Epithelial cell of esophagus (primary cell): ENCODE measurements around the gene IL9.

Experiments
- DNase-seq: peaks from one replicate; pipeline ENCODE4 v3.0.0; 2010; ENCODE audit warnings: low read depth
- H3K4me3 ChIP-seq: 2 replicates; pipeline ENCODE4 v1.5.1; 2011; ENCODE audit warnings: mild to moderate bottlenecking, low read length, control low read depth
- CTCF ChIP-seq: IDR thresholded peaks from 2 replicates; pipeline ENCODE4 v1.5.1; 2011; ENCODE audit warnings: low read depth, mild to moderate bottlenecking, low read length, control low read depth, inconsistent platforms; ENCODE audit not compliant: insufficient read depth; ENCODE audit errors: missing control alignments

The IL9 gene

GRCh38 chr5:135874461-135874860 is 21.2 kb downstream of the IL9 start:
- no peak for DNase-seq
- no peak for TF ChIP-seq CTCF
- no peak overlapping the region for H3K4me3 ChIP-seq

GRCh38 chr5:135873831-135874230 is 21.8 kb downstream of the IL9 start:
- DNase-seq, result no peak
- no peak overlapping the region for H3K4me3 ChIP-seq
- no peak for TF ChIP-seq CTCF

- no peak for DNase-seq
- H3K4me3 ChIP-seq, result no peak overlapping the region
- TF ChIP-seq CTCF, result no peak
Observed at GRCh38 chr5:135871268-135871915, 24.2 kb downstream of the IL9 start.

- no peak overlapping the region for H3K4me3 ChIP-seq
- no peak for DNase-seq
- no peak for TF ChIP-seq CTCF
Observed at GRCh38 chr5:135869935-135870334, 25.7 kb downstream of the IL9 start.

- H3K4me3 ChIP-seq, result no peak overlapping the region
- no peak for DNase-seq
- no peak for TF ChIP-seq CTCF
Observed at GRCh38 chr5:135869276-135869675, 26.4 kb downstream of the IL9 start.

- no peak overlapping the region for H3K4me3 ChIP-seq
- no peak for DNase-seq
- no peak for TF ChIP-seq CTCF
Observed at GRCh38 chr5:135868681-135869080, 27.0 kb downstream of the IL9 start.

- H3K4me3 ChIP-seq, result no peak overlapping the region
- DNase-seq, result no peak
- TF ChIP-seq CTCF, result no peak
Observed at GRCh38 chr5:135867599-135867998, 28.0 kb downstream of the IL9 start.
